LNCAP (cell line): Measurements from ENCODE around the gene PLXDC2.

Experiments used
- CTCF ChIP-seq: fragments of 450-650 bp; IDR thresholded peaks from 2 replicates; pipeline ENCODE4 v1.5.1; 2017; ENCODE audit warnings: mild to moderate bottlenecking

The PLXDC2 gene

GRCh38 chr10:20237091-20237570, 420.9 kb downstream of the PLXDC2 start:
- TF ChIP-seq CTCF, result no peak

GRCh38 chr10:20237586-20237985, 421.4 kb downstream of the PLXDC2 start:
- no peak for TF ChIP-seq CTCF

GRCh38 chr10:20240643-20241042, 424.4 kb downstream of the PLXDC2 start:
- no peak for TF ChIP-seq CTCF

- TF ChIP-seq CTCF, result no peak
Observed at GRCh38 chr10:20247454-20247853, 431.2 kb downstream of the PLXDC2 start.

- TF ChIP-seq CTCF, result no peak
Observed at GRCh38 chr10:20247891-20248708, 431.9 kb downstream of the PLXDC2 start.

GRCh38 chr10:20254078-20254477, 437.8 kb downstream of the PLXDC2 start:
- no peak for TF ChIP-seq CTCF

GRCh38 chr10:20254497-20254896, 438.3 kb downstream of the PLXDC2 start:
- no peak for TF ChIP-seq CTCF
